ENCODE measurements around the gene HAUS7.

The HAUS7 gene

GRCh38 chrX:153491351-153491914, 21.1 kb upstream of the HAUS7 start:
- H3K36me3 ChIP-seq (ENCODE audit: control insufficient read depth, insufficient read depth, low read length) = no peaks in the 10 kb centered on the region
- WGBS, 2 experiments (ENCODE audit: insufficient coverage in 2 of 2) = 31 to 40% methylated on average over 4 to 5 of the region's 10 CpGs
- no peaks in the 10 kb centered on the region for H3K9me3 ChIP-seq (ENCODE audit: control insufficient read depth, low read length)
- H3K4me1 ChIP-seq (ENCODE audit: control insufficient read depth, insufficient read depth, low read length, poor library complexity, severe bottlenecking) = peaks cover 46% of the 10 kb centered on the region
- H3K27ac ChIP-seq (ENCODE audit: low read depth, low read length, severe bottlenecking) = no peak overlapping the region
- H3K4me3 ChIP-seq (ENCODE audit: extremely low read depth, insufficient read depth, low read length, poor library complexity, severe bottlenecking) = no peak overlapping the region

GRCh38 chrX:153490217-153490930, 20.0 kb upstream of the HAUS7 start:
- Histone ChIP-seq H3K4me1 (ENCODE audit: control insufficient read depth, insufficient read depth, low read length, poor library complexity, severe bottlenecking) (peaks cover 46% of the 10 kb centered on the region), H3K9me3 (ENCODE audit: control insufficient read depth, low read length) (no peaks in the 10 kb centered on the region), H3K36me3 (ENCODE audit: control insufficient read depth, insufficient read depth, low read length) (no peaks in the 10 kb centered on the region), H3K27ac (ENCODE audit: low read depth, low read length, severe bottlenecking) (no peak overlapping the region), H3K4me3 (ENCODE audit: extremely low read depth, insufficient read depth, low read length, poor library complexity, severe bottlenecking) (no peak overlapping the region)
- WGBS, 2 experiments (ENCODE audit: insufficient coverage in 2 of 2) = 92 to 93% methylated on average over 6 of the region's 20 CpGs

- no peaks in the 10 kb centered on the region for H3K9me3 ChIP-seq (ENCODE audit: control insufficient read depth, low read length)
- H3K27ac ChIP-seq (ENCODE audit: low read depth, low read length, severe bottlenecking) = peak overlapping the region; percentile 53
- no peaks in the 10 kb centered on the region for H3K36me3 ChIP-seq (ENCODE audit: control insufficient read depth, insufficient read depth, low read length)
- no peak overlapping the region for H3K4me3 ChIP-seq (ENCODE audit: extremely low read depth, insufficient read depth, low read length, poor library complexity, severe bottlenecking)
- peaks cover 35% of the 10 kb centered on the region for H3K4me1 ChIP-seq (ENCODE audit: control insufficient read depth, insufficient read depth, low read length, poor library complexity, severe bottlenecking)
- whole genome bisulfite sequencing, 2 experiments (ENCODE audit: insufficient coverage in 2 of 2) = 20 to 53% methylated on average over 1 to 6 of the region's 27 CpGs
These were observed 18.0 kb upstream of the HAUS7 start for GRCh38 chrX:153488231-153488914.

GRCh38 chrX:153487590-153488071, 17.3 kb upstream of the HAUS7 start:
- H3K27ac ChIP-seq (ENCODE audit: low read depth, low read length, severe bottlenecking) = no peak overlapping the region
- peaks cover 28% of the 10 kb centered on the region for H3K4me1 ChIP-seq (ENCODE audit: control insufficient read depth, insufficient read depth, low read length, poor library complexity, severe bottlenecking)
- no peaks in the 10 kb centered on the region for H3K9me3 ChIP-seq (ENCODE audit: control insufficient read depth, low read length)
- WGBS, 2 experiments (ENCODE audit: insufficient coverage in 2 of 2) = 95 to 98% methylated on average over 6 to 8 of the region's 11 CpGs
- H3K36me3 ChIP-seq (ENCODE audit: control insufficient read depth, insufficient read depth, low read length) = no peaks in the 10 kb centered on the region
- H3K4me3 ChIP-seq (ENCODE audit: extremely low read depth, insufficient read depth, low read length, poor library complexity, severe bottlenecking) = no peak overlapping the region

GRCh38 chrX:153486171-153486570, 15.8 kb upstream of the HAUS7 start:
- no peak overlapping the region for H3K27ac ChIP-seq (ENCODE audit: low read depth, low read length, severe bottlenecking)
- WGBS, 2 experiments (ENCODE audit: insufficient coverage in 2 of 2) = 80 to 94% methylated on average over 3 of the region's 10 CpGs
- no peak overlapping the region for H3K4me3 ChIP-seq (ENCODE audit: extremely low read depth, insufficient read depth, low read length, poor library complexity, severe bottlenecking)
- peaks cover 15% of the 10 kb centered on the region for H3K4me1 ChIP-seq (ENCODE audit: control insufficient read depth, insufficient read depth, low read length, poor library complexity, severe bottlenecking)
- H3K36me3 ChIP-seq (ENCODE audit: control insufficient read depth, insufficient read depth, low read length) = no peaks in the 10 kb centered on the region
- H3K9me3 ChIP-seq (ENCODE audit: control insufficient read depth, low read length) = no peaks in the 10 kb centered on the region

- Histone ChIP-seq H3K9me3 (ENCODE audit: control insufficient read depth, low read length) (no peaks in the 10 kb centered on the region), H3K4me1 (ENCODE audit: control insufficient read depth, insufficient read depth, low read length, poor library complexity, severe bottlenecking) (peaks cover 9% of the 10 kb centered on the region), H3K36me3 (ENCODE audit: control insufficient read depth, insufficient read depth, low read length) (no peaks in the 10 kb centered on the region), H3K27ac (ENCODE audit: low read depth, low read length, severe bottlenecking) (no peak overlapping the region), H3K4me3 (ENCODE audit: extremely low read depth, insufficient read depth, low read length, poor library complexity, severe bottlenecking) (no peak overlapping the region)
- 83 to 91% methylated on average over 6 to 21 of the region's 30 CpGs for WGBS, 2 experiments (ENCODE audit: insufficient coverage in 2 of 2)
These were observed 15.2 kb upstream of the HAUS7 start for GRCh38 chrX:153485396-153486080.

GRCh38 chrX:153482376-153483015, 12.1 kb upstream of the HAUS7 start:
- H3K36me3 ChIP-seq (ENCODE audit: control insufficient read depth, insufficient read depth, low read length) = no peaks in the 10 kb centered on the region
- H3K27ac ChIP-seq (ENCODE audit: low read depth, low read length, severe bottlenecking) = no peak overlapping the region
- no peak overlapping the region for H3K4me3 ChIP-seq (ENCODE audit: extremely low read depth, insufficient read depth, low read length, poor library complexity, severe bottlenecking)
- peaks cover 5% of the 10 kb centered on the region for H3K4me1 ChIP-seq (ENCODE audit: control insufficient read depth, insufficient read depth, low read length, poor library complexity, severe bottlenecking)
- no peaks in the 10 kb centered on the region for H3K9me3 ChIP-seq (ENCODE audit: control insufficient read depth, low read length)
- 88 to 89% methylated on average over 4 to 13 of the region's 23 CpGs for WGBS, 2 experiments (ENCODE audit: insufficient coverage in 2 of 2)

GRCh38 chrX:153481043-153481442, 10.7 kb upstream of the HAUS7 start:
- peaks cover 9% of the 10 kb centered on the region for H3K4me1 ChIP-seq (ENCODE audit: control insufficient read depth, insufficient read depth, low read length, poor library complexity, severe bottlenecking)
- no peak overlapping the region for H3K27ac ChIP-seq (ENCODE audit: low read depth, low read length, severe bottlenecking)
- H3K36me3 ChIP-seq (ENCODE audit: control insufficient read depth, insufficient read depth, low read length) = no peaks in the 10 kb centered on the region
- no peaks in the 10 kb centered on the region for H3K9me3 ChIP-seq (ENCODE audit: control insufficient read depth, low read length)
- 79 to 97% methylated on average over 3 to 7 of the region's 13 CpGs for WGBS, 2 experiments (ENCODE audit: insufficient coverage in 2 of 2)
- no peak overlapping the region for H3K4me3 ChIP-seq (ENCODE audit: extremely low read depth, insufficient read depth, low read length, poor library complexity, severe bottlenecking)

GRCh38 chrX:153478746-153479145, 8.4 kb upstream of the HAUS7 start:
- H3K36me3 ChIP-seq (ENCODE audit: control insufficient read depth, insufficient read depth, low read length) = no peaks in the 10 kb centered on the region
- WGBS, 2 experiments (ENCODE audit: insufficient coverage in 2 of 2) = 80 to 100% methylated on average over 3 of the region's 16 CpGs
- peaks cover 9% of the 10 kb centered on the region for H3K4me1 ChIP-seq (ENCODE audit: control insufficient read depth, insufficient read depth, low read length, poor library complexity, severe bottlenecking)

GRCh38 chrX:153477901-153478300, 7.5 kb upstream of the HAUS7 start:
- WGBS, 2 experiments (ENCODE audit: insufficient coverage in 2 of 2) = 85% methylated on average over 5 of the region's 9 CpGs; no CpG with 5 or more reads in 1 of the 2 experiments
- H3K9me3 ChIP-seq (ENCODE audit: control insufficient read depth, low read length) = no peaks in the 10 kb centered on the region
- H3K27ac ChIP-seq (ENCODE audit: low read depth, low read length, severe bottlenecking) = no peak overlapping the region
- H3K36me3 ChIP-seq (ENCODE audit: control insufficient read depth, insufficient read depth, low read length) = no peaks in the 10 kb centered on the region
- H3K4me3 ChIP-seq (ENCODE audit: extremely low read depth, insufficient read depth, low read length, poor library complexity, severe bottlenecking) = no peak overlapping the region
- H3K4me1 ChIP-seq (ENCODE audit: control insufficient read depth, insufficient read depth, low read length, poor library complexity, severe bottlenecking) = peaks cover 9% of the 10 kb centered on the region

More at GRCh38 chrX:153478746-153479145, 8.4 kb upstream of the HAUS7 start:
- Histone ChIP-seq H3K27ac (ENCODE audit: low read depth, low read length, severe bottlenecking) (no peak overlapping the region), H3K4me3 (ENCODE audit: extremely low read depth, insufficient read depth, low read length, poor library complexity, severe bottlenecking) (no peak overlapping the region), H3K9me3 (ENCODE audit: control insufficient read depth, low read length) (no peaks in the 10 kb centered on the region)

Measured in mesodermal cell (in vitro differentiated cells).